Upper lobe of left lung (tissue), 4 donors: ENCODE data around the gene NCAPG2.

Experiments
- CTCF ChIP-seq, 6 experiments: fragments of 450-650 bp in 4 of 6; fragments of 200-600 bp in 2 of 6; sonication (generic) in 2 of 6; IDR thresholded peaks; one replicate each; pipeline ENCODE4 v1.5.1; 2016 to 2019; ENCODE audit warnings: antibody characterized with exemption in 6 of 6
- EP300 ChIP-seq, 4 donors: sonication (generic); formaldehyde crosslinking; IDR thresholded peaks; one replicate each; pipeline ENCODE4 v1.5.1; 2017; ENCODE audit warnings: antibody characterized with exemption in 4 of 4, control low read depth in 2 of 4
- POLR2A ChIP-seq, 4 donors: fragments of 450-650 bp; IDR thresholded peaks; one replicate each; pipeline ENCODE4 v1.5.1; 2016 to 2017; ENCODE audit warnings: antibody characterized with exemption in 4 of 4, mild to moderate bottlenecking in 2 of 4

DNA sequence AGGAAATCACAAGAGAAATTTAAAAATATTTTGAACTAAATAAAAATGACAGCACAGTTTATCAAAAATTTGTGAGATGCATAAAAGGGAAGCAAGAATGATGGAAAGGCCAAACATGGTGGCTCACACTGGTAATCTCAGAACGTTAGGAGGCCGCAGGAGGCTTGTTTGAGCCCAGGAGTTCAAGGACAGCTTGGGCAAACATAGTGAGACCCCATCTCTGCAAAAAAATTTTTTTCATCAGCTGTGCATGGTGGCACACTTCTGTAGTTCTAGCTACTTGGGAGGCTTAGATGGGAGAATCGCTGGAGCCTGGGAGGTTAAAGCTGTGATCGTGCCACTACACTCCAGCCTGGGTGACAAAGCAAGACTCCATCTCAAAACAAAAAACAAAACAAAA, 62.5 kb downstream of the NCAPG2 start:
- no peak for TF ChIP-seq CTCF (IDR thresholded peaks at IDR 0.05)
- TF ChIP-seq POLR2A (IDR thresholded peaks at IDR 0.05) = no peak
- TF ChIP-seq EP300 (IDR thresholded peaks at IDR 0.05) = no peak
